Esophagus muscularis mucosa (tissue), 4 donors: Measurements from ENCODE around the gene LRRC43.

Experiments used
- CTCF ChIP-seq, 3 experiments: fragments of 200-600 bp in 2 of 3; fragments of 450-650 bp in 1 of 3; sonication (generic) in 2 of 3; IDR thresholded peaks; one replicate each; pipeline ENCODE4 v1.5.1; 2017 to 2019; ENCODE audit warnings: antibody characterized with exemption in 3 of 3, mild to moderate bottlenecking in 2 of 3, moderate library complexity in 1 of 3
- EP300 ChIP-seq: sonication (generic); formaldehyde crosslinking; IDR thresholded peaks from one replicate; pipeline ENCODE4 v1.6.1; 2017; ENCODE audit warnings: antibody characterized with exemption
- POLR2A ChIP-seq: fragments of 450-650 bp; IDR thresholded peaks from one replicate; pipeline ENCODE4 v1.6.1; 2017; ENCODE audit warnings: antibody characterized with exemption, moderate library complexity, mild to moderate bottlenecking, low read depth
- POLR2AphosphoS5 ChIP-seq, 2 donors: sonication (generic); formaldehyde crosslinking; IDR thresholded peaks; one replicate each; pipeline ENCODE4 v1.6.1; 2017; ENCODE audit warnings: antibody characterized with exemption in 2 of 2

DNA sequence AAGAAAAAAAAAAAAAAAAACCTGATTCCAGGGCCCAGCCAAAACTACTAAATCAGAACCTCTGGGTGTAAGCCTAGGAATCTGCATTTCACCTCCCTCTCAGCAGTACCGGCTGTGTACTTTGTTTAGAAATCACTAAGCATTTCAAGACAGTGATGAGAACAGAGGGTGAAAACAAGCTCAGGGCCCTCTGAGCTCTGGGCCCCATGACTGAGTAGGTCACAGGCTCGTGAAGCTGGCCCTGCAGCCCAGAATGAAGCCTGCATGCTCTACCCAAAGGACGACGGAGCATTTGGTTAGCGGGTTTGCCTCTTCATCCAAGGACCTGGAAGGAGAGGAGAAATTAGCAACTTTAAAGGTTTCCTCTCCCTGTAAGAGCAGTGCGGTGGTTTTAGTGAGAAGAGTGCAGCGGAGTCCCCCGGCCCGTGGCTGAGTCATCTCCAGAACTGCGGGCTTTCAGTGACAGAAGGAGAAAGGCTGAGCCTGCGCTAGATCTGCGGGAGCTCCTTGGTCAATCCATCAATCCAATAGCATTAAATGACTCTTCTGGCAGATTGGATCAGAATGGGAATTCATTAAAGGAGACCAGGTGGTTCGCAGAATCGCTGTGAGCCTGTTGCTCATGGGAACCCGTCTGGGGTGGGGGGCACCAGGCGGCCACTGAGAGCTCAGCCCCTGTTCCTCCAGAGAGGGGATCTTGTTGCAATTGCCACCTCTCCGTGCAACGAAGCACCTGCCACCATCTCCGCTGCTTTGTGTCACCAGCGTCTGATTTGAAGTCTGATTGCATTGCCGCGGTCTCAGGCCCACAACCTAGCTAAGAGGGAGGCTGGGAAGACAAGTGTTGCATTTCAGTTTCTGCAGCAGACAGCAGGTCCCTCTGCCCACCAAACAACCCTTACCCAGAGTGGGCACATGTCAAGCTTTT is 16.2 kb upstream of the LRRC43 start:
- no peak for TF ChIP-seq CTCF (IDR thresholded peaks at IDR 0.05)
- no peak for TF ChIP-seq POLR2AphosphoS5 (IDR thresholded peaks at IDR 0.05)
- TF ChIP-seq POLR2A: no peak
- no peak for TF ChIP-seq EP300
